Neural cell (in vitro differentiated cells): ENCODE measurements around the gene FGF4. TPM values are rescaled to one million over a fixed set of nuclear protein-coding genes. Genes with fewer than 3 reads are reported as not detected.
A peak's percentile ranks its signal among the peaks of the same experiment; 100 is the strongest.

Experiments
- H2AFZ ChIP-seq: fragments of 200-600, 300-800 bp; sonication (generic), shearing (Covaris generic); 2 replicates; pipeline ENCODE4 v1.6.0; 2014; ENCODE audit warnings: low read depth, mild to moderate bottlenecking, antibody characterized with exemption, low read length, moderate library complexity
- H3F3A ChIP-seq: fragments of 200-600 bp; shearing (Covaris generic); 2 replicates; pipeline ENCODE4 v1.6.1; 2016; ENCODE audit warnings: mild to moderate bottlenecking, moderate library complexity, mixed read lengths, antibody characterized with exemption, low read length; ENCODE audit not compliant: insufficient read depth, poor library complexity, severe bottlenecking
- H3K27ac ChIP-seq: fragments of 200-600, 300-800 bp; sonication (generic), shearing (Covaris generic); 2 replicates; pipeline ENCODE4 v1.5.1; 2014; ENCODE audit warnings: mild to moderate bottlenecking, low read length, moderate library complexity
- H3K27me3 ChIP-seq: fragments of 300-800, 200-600 bp; sonication (generic), shearing (Covaris generic); 2 replicates; pipeline ENCODE4 v1.6.0; 2014; ENCODE audit warnings: mild to moderate bottlenecking, low read depth, low read length, moderate library complexity; ENCODE audit not compliant: insufficient read depth
- H3K36me3 ChIP-seq: fragments of 300-800, 200-600 bp; sonication (generic), shearing (Covaris generic); 2 replicates; pipeline ENCODE4 v1.5.1; 2014; ENCODE audit warnings: mild to moderate bottlenecking, antibody characterized with exemption, low read length, moderate library complexity; ENCODE audit not compliant: insufficient read depth
- H3K4me2 ChIP-seq: fragments of 300-800, 200-600 bp; sonication (generic), shearing (Covaris generic); 2 replicates; pipeline ENCODE4 v1.6.0; 2014; ENCODE audit warnings: mild to moderate bottlenecking, low read length
- H3K4me3 ChIP-seq: fragments of 300-800, 200-600 bp; sonication (generic), shearing (Covaris generic); 2 replicates; pipeline ENCODE4 v1.5.1; 2014; ENCODE audit warnings: mild to moderate bottlenecking, low read length, moderate library complexity
- H3K79me2 ChIP-seq: fragments of 200-600 bp; shearing (Covaris generic); replicated peaks from 2 replicates; pipeline ENCODE4 v1.6.0; 2014; ENCODE audit warnings: mild to moderate bottlenecking, low read length, moderate library complexity; ENCODE audit not compliant: insufficient read depth
- H3K9ac ChIP-seq: fragments of 300-800, 200-600 bp; sonication (generic), shearing (Covaris generic); 2 replicates; pipeline ENCODE4 v1.6.1; 2016; ENCODE audit warnings: mild to moderate bottlenecking, low read length, mixed read lengths
- H3K9me2 ChIP-seq: fragments of 200-600 bp; shearing (Covaris generic); 2 replicates; pipeline ENCODE4 v1.6.1; 2016; ENCODE audit warnings: mild to moderate bottlenecking, low read length, mixed read lengths; ENCODE audit not compliant: insufficient read depth
- H3K9me3 ChIP-seq: fragments of 200-600, 300-800 bp; sonication (generic), shearing (Covaris generic); 2 replicates; pipeline ENCODE4 v1.6.1; 2016; ENCODE audit warnings: mild to moderate bottlenecking, mixed run types, low read length, moderate library complexity, mixed read lengths
- H4K20me1 ChIP-seq: fragments of 200-600 bp; shearing (Covaris generic); 2 replicates; pipeline ENCODE4 v1.6.1; 2016; ENCODE audit warnings: mild to moderate bottlenecking, mixed run types; ENCODE audit not compliant: insufficient read depth
- EP300 ChIP-seq: fragments of 450-650 bp; conservative IDR thresholded peaks from 2 replicates; pipeline ENCODE4 v1.6.1; 2014; ENCODE audit warnings: antibody characterized with exemption, mild to moderate bottlenecking, moderate library complexity; ENCODE audit not compliant: poor library complexity, severe bottlenecking
- EZH2 ChIP-seq: fragments of 200-600, 300-800 bp; shearing (Covaris generic), sonication (generic); IDR thresholded peaks from 2 replicates; pipeline ENCODE4 v1.6.1; 2014; ENCODE audit warnings: antibody characterized with exemption, low read length, borderline replicate concordance, mild to moderate bottlenecking; ENCODE audit not compliant: insufficient read depth, poor library complexity, severe bottlenecking
- MXI1 ChIP-seq: fragments of 450-650 bp; conservative IDR thresholded peaks from 2 replicates; pipeline ENCODE4 v1.6.1; 2014; ENCODE audit warnings: antibody characterized with exemption, mild to moderate bottlenecking; ENCODE audit not compliant: poor library complexity, severe bottlenecking
- POLR2AphosphoS5 ChIP-seq: IDR thresholded peaks from 2 replicates; pipeline ENCODE4 v1.6.1; 2012
- RAD21 ChIP-seq: fragments of 450-650 bp; conservative IDR thresholded peaks from 2 replicates; pipeline ENCODE4 v1.6.1; 2014; ENCODE audit warnings: antibody characterized with exemption, mild to moderate bottlenecking, moderate library complexity
- SMC3 ChIP-seq: fragments of 450-650 bp; conservative IDR thresholded peaks from 2 replicates; pipeline ENCODE4 v1.6.1; 2014; ENCODE audit warnings: antibody characterized with exemption, mild to moderate bottlenecking, moderate library complexity; ENCODE audit not compliant: poor library complexity
- TAF1 ChIP-seq: IDR thresholded peaks from 2 replicates; pipeline ENCODE4 v1.6.1; 2012; ENCODE audit warnings: low read depth
- polyA plus RNA-seq: library from polyadenylated mRNA; depleted of rRNA; stranded (reverse); fragments of >200 nt; gene quantifications from 2 replicates; pipeline ENCODE4 v1.2.3, GENCODE V29; 2014
- TF ChIP-seq, protein P1 (sequence below): fragments of 450-650 bp; IDR thresholded peaks from 2 replicates; pipeline ENCODE4 v1.5.1; 2014; ENCODE audit warnings: antibody characterized with exemption, mild to moderate bottlenecking, moderate library complexity; ENCODE audit not compliant: poor library complexity, severe bottlenecking
- TF ChIP-seq, protein P2 (sequence below): IDR thresholded peaks from 2 replicates; pipeline ENCODE4 v1.6.1; 2012; ENCODE audit warnings: borderline replicate concordance

The FGF4 gene
- polyA plus RNA-seq, 1 donor from 2014 or later = not detected

DNA sequence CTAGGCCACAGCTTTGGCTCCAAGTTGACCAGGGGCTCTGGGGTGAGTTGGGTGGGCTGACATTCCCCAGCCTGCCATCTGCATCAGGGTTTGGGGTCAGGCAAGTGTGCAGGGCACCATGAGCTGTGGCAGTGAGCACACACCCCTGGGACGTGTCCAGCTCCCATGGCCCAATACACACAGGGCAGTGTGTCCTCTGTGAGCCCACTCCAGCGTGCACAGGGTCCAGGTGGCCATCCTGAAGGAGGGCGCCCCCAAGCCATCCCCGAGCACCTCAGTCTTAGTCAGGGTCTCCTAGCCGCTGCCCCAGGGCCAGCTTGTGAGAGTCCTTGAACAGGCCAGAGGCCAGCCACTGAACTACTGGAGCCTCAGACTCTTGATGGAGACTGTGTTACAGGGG is 45.3 kb upstream of the FGF4 start:
- peaks cover 4% of the 10 kb centered on the region for H3K79me2 ChIP-seq

DNA sequence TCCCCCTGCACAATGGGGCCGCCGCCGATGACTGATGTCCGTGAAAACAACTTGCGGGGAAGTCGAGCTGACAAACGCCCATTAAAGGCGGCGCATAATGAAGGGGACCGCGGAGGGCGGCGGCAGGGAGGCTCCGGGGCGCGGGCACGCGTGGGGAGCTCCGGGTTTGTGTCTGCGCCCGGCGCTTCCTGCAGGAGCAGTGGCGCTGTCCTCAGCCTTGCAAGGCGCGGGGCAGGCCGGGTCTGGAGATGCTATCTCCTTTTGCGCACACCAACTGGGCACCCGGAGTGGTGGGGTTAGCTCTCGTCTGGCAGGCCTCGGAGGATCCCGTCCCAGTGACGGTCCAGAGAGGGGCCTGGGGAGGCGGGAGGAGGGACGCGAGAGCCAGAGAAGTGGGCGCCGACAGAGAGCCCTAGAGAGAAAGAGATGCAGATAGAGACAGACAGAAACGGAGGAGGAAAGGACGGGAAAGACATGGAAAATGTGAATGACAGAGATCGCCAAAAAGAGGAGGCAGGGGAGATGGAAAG is 44.5 kb upstream of the FGF4 start:
- peak overlapping the region; percentile 38 for H3K9ac ChIP-seq

More for the DNA sequence above, 45.3 kb upstream of the FGF4 start:
- H3K36me3 ChIP-seq = no peaks in the 10 kb centered on the region
- H4K20me1 ChIP-seq = no peaks in the 10 kb centered on the region
- no peak overlapping the region for H3K4me3 ChIP-seq
- no peak overlapping the region for H2AFZ ChIP-seq
- H3K9ac ChIP-seq = no peak overlapping the region
- no peak overlapping the region for H3K4me2 ChIP-seq
- H3K9me2 ChIP-seq = no peaks in the 10 kb centered on the region
- no peak overlapping the region for H3K27ac ChIP-seq
- no peaks in the 10 kb centered on the region for H3F3A ChIP-seq
- no peak for TF ChIP-seq TAF1
- no peak for TF ChIP-seq EZH2
- no peak for TF ChIP-seq MXI1
- no peak for TF ChIP-seq EP300
- no peak for TF ChIP-seq SMC3
- TF ChIP-seq RAD21 = no peak
- TF ChIP-seq POLR2AphosphoS5 = no peak
- TF ChIP-seq, protein P1, sequence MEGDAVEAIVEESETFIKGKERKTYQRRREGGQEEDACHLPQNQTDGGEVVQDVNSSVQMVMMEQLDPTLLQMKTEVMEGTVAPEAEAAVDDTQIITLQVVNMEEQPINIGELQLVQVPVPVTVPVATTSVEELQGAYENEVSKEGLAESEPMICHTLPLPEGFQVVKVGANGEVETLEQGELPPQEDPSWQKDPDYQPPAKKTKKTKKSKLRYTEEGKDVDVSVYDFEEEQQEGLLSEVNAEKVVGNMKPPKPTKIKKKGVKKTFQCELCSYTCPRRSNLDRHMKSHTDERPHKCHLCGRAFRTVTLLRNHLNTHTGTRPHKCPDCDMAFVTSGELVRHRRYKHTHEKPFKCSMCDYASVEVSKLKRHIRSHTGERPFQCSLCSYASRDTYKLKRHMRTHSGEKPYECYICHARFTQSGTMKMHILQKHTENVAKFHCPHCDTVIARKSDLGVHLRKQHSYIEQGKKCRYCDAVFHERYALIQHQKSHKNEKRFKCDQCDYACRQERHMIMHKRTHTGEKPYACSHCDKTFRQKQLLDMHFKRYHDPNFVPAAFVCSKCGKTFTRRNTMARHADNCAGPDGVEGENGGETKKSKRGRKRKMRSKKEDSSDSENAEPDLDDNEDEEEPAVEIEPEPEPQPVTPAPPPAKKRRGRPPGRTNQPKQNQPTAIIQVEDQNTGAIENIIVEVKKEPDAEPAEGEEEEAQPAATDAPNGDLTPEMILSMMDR = no peak
- TF ChIP-seq, protein P2, sequence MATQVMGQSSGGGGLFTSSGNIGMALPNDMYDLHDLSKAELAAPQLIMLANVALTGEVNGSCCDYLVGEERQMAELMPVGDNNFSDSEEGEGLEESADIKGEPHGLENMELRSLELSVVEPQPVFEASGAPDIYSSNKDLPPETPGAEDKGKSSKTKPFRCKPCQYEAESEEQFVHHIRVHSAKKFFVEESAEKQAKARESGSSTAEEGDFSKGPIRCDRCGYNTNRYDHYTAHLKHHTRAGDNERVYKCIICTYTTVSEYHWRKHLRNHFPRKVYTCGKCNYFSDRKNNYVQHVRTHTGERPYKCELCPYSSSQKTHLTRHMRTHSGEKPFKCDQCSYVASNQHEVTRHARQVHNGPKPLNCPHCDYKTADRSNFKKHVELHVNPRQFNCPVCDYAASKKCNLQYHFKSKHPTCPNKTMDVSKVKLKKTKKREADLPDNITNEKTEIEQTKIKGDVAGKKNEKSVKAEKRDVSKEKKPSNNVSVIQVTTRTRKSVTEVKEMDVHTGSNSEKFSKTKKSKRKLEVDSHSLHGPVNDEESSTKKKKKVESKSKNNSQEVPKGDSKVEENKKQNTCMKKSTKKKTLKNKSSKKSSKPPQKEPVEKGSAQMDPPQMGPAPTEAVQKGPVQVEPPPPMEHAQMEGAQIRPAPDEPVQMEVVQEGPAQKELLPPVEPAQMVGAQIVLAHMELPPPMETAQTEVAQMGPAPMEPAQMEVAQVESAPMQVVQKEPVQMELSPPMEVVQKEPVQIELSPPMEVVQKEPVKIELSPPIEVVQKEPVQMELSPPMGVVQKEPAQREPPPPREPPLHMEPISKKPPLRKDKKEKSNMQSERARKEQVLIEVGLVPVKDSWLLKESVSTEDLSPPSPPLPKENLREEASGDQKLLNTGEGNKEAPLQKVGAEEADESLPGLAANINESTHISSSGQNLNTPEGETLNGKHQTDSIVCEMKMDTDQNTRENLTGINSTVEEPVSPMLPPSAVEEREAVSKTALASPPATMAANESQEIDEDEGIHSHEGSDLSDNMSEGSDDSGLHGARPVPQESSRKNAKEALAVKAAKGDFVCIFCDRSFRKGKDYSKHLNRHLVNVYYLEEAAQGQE = no peak
- peaks cover 64% of the 10 kb centered on the region for H3K27me3 ChIP-seq
- H3K9me3 ChIP-seq = no peaks in the 10 kb centered on the region

More for the DNA sequence above, 44.5 kb upstream of the FGF4 start:
- Histone ChIP-seq H3K36me3 (no peaks in the 10 kb centered on the region), H4K20me1 (no peaks in the 10 kb centered on the region), H3F3A (no peaks in the 10 kb centered on the region), H3K9me2 (no peaks in the 10 kb centered on the region), H3K27ac (no peak overlapping the region), H3K79me2 (peaks cover 4% of the 10 kb centered on the region), H3K9me3 (no peaks in the 10 kb centered on the region), H3K27me3 (peaks cover 64% of the 10 kb centered on the region), H3K4me3 (peak overlapping the region; percentile 51), H3K4me2 (no peak overlapping the region), H2AFZ (no peak overlapping the region)
- no peak for TF ChIP-seq POLR2AphosphoS5
- TF ChIP-seq EZH2 = peak; percentile 54
- TF ChIP-seq, protein P1 = peak; percentile 42
- TF ChIP-seq, protein P2 = peak; percentile 31
